ENCODE data around the gene TLCD3A.
"Not testable (repeated sequence)": the region's sequence is repeated elsewhere in the genome, so short reads cannot be mapped to it uniquely, and the experiment has no call there.

Gene TLCD3A

DNA sequence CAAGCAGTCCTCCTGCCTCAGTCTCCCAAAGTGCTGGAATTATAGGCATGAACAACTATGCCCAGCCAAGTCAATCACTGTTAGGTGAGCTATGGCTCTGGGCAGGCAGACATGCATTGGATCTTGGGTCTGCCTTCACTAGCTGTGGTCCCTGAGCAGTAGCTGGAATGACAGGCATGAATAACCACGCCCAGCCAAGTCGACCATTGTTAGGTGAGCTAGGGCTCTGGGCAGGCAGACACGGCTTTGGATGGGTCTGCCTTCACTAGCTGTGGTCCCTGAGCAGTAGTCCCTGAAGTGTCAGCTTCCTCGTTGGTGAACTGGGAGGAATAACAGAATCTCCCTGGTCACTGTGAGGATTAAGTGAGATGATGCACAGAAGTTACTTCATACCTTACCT, 56.2 kb downstream of the TLCD3A start:
- TF ChIP-seq, protein P1, sequence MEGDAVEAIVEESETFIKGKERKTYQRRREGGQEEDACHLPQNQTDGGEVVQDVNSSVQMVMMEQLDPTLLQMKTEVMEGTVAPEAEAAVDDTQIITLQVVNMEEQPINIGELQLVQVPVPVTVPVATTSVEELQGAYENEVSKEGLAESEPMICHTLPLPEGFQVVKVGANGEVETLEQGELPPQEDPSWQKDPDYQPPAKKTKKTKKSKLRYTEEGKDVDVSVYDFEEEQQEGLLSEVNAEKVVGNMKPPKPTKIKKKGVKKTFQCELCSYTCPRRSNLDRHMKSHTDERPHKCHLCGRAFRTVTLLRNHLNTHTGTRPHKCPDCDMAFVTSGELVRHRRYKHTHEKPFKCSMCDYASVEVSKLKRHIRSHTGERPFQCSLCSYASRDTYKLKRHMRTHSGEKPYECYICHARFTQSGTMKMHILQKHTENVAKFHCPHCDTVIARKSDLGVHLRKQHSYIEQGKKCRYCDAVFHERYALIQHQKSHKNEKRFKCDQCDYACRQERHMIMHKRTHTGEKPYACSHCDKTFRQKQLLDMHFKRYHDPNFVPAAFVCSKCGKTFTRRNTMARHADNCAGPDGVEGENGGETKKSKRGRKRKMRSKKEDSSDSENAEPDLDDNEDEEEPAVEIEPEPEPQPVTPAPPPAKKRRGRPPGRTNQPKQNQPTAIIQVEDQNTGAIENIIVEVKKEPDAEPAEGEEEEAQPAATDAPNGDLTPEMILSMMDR (conservative IDR thresholded peaks at IDR 0.05) = no peak
- H3K27ac ChIP-seq = no peak overlapping the region

DNA sequence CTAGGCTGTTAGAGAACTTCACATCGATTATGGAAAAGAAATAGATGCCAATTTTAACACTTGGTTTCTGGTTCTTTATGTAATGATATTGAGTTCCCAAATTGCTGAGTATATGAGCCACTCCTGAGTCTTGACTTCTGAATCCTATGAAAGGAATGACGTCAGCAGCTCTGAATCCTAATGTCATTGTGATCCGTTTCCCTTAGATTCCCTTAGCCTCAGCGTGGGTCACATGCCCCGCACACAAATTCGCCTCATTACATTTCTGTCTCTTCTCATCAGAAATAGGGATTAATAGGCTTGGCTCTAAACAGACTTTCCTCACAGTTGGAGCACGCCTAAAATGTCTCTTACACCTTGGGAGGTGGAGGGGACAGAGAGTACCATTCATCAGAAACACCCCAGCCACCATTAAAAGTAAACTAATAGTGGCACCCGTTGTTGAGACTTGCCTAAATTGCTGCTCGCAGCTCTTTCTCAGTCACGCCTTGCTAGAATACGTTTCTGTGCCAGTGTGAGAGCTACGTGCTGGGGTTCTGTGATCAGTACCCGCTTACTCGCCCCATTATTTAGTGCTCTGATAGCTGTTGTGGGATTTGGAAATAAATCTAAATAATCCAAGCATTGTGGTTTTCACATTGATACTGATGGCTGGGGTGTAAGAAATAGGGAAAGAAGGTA, 56.9 kb downstream of the TLCD3A start:
- H3K27ac ChIP-seq = no peak overlapping the region
- TF ChIP-seq, protein P1 (conservative IDR thresholded peaks at IDR 0.05) = no peak

DNA sequence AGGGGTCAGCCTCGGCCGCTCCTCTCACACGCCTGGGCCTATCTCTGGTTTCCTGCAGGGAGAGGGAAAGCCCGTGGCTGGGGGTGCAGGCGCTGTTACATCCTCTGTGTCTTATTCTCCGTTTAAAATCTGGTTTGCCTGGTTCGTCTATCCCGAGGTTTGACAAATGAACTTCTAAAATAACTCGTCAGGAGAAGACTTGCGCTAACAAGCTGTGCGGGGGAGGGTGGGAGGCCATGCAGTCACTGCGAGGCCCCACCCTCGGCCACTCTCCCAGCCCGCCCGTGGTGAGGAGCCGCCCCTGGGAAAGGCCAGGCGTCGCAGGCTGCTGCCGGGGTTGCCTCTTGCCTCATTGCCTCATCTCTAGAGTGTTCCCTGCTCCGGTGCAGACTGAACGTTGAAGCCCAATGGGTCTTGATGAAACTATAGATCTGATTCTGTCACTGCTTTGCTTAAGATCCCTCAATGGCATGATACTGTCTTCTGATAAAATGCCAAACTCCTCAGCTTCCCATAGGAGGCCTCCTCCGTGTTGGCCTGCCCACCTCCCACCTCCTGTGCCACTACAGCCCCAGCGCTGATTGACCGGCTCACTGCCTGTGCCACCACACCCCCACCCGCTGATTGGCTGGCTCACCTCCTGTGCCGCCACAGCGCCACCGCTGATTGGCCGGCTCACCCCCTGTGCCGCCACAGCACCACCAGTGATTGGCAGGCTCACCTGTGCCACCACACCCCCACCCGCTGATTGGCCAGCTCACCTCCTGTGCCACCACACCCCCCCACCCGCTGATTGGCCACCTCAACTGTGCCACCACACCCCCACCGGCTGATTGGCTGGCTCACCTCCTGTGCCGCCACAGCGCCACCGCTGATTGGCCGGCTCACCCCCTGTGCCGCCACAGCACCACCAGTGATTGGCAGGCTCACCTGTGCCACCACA, 57.8 kb downstream of the TLCD3A start:
- H3K27ac ChIP-seq = not testable (repeated sequence)

DNA sequence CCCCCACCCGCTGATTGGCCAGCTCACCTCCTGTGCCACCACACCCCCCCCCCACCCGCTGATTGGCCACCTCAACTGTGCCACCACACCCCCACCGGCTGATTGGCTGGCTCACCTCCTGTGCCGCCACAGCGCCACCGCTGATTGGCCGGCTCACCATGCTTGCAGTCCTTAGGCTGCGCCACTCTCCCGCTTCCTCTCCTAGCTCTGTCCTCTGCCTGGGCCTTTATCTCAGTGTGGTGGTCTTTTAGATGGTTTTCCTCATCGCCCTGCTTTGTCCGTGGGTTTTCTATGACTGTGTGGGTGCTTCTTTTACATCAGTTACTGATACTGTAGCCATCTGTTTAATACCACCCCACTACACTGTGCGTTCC, 58.5 kb downstream of the TLCD3A start:
- not testable (repeated sequence) for H3K27ac ChIP-seq

DNA sequence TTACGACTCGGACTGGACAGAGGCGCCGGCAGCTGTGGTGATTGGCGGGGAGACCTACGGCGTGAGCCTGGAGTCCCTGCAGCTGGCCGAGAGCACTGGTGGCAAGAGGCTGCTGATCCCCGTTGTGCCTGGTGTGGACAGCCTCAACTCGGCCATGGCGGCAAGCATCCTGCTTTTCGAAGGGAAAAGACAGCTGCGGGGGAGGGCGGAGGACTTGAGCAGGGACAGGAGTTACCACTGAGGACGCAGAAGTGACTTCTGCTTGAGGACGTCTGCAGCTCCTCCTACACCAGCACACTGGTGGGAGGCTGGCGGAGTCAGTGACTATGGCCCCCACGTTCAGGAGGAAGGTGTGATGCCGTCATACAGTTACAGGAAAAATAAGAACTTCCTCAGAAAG, 59.4 kb downstream of the TLCD3A start:
- TF ChIP-seq, protein P1 (conservative IDR thresholded peaks at IDR 0.05) = no peak
- H3K27ac ChIP-seq = no peak overlapping the region

DNA sequence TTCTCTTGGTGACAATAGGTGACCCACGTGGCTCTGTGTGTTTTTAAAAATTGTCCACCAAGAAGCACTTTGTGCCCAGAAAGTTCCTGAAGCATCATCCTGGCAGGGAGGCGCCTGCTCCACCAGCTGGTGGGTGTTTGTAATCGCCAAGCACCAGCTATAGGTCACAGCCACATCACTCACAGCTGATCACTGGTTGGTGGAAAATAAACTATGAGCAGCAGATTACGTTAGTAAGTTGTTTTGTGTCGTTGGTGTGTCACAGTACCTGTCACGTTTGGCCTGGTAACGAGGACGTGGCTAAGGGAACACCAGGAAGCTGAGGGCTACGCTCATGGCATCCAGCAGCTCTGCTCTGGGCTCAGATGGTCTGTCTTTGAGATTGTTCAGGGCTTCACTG, 59.9 kb downstream of the TLCD3A start:
- TF ChIP-seq, protein P1 (conservative IDR thresholded peaks at IDR 0.05) = no peak
- no peak overlapping the region for H3K27ac ChIP-seq
